B cell (primary cell): ENCODE data around the gene ZNF750. TPM values are rescaled to one million over a fixed set of nuclear protein-coding genes. Genes with fewer than 3 reads are reported as not detected.

ENCODE experiments used
- ATAC-seq: fragments of 200-7000 bp; cut with Tn5 transposase; one replicate; pipeline ENCODE4 v1.10.0; 2021; ENCODE audit warnings: low read depth, mild to moderate bottlenecking, moderate number of reproducible peaks, moderate library complexity
- CTCF ChIA-PET: fragments of 350-600 bp; sonication (Branson Sonifier 250); formaldehyde crosslinking; loops from one replicate; lab custom pipeline; 2021; ENCODE audit warnings: antibody characterized with exemption, inconsistent platforms; lab: Charles Lee
- POLR2A ChIA-PET: fragments of 350-600 bp; sonication (Branson Sonifier 250); formaldehyde crosslinking; loops from one replicate; lab custom pipeline; 2021; ENCODE audit warnings: antibody characterized with exemption; lab: Charles Lee
- DNase-seq: peaks from one replicate; pipeline ENCODE4 v3.0.0; 2013
- H2AFZ ChIP-seq: 2 replicates; pipeline ENCODE4 v1.6.1; 2012; ENCODE audit warnings: mild to moderate bottlenecking, low read depth, low read length; ENCODE audit not compliant: insufficient read depth, poor library complexity, severe bottlenecking
- H3K27ac ChIP-seq, 2 donors: 1 replicate in 1 of 2; 2 replicates in 1 of 2; pipeline ENCODE4 v1.5.1; 2012 to 2013; ENCODE audit warnings: low read length in 2 of 2, mild to moderate bottlenecking in 2 of 2, moderate library complexity in 1 of 2
- H3K27me3 ChIP-seq, 4 experiments: fragments of 200-600 bp in 1 of 4; sonication (generic) in 1 of 4; replicated peaks in 1 of 4; 1 replicate in 2 of 4; 2 replicates in 2 of 4; pipeline versions ENCODE4 v1.6.1 to v1.7.0; 2013 to 2016; ENCODE audit warnings: low read length in 3 of 4, mild to moderate bottlenecking in 2 of 4, mixed read lengths in 1 of 4, moderate library complexity in 1 of 4; ENCODE audit not compliant: insufficient read depth in 4 of 4, control insufficient read depth in 3 of 4; ENCODE audit errors: control extremely low read depth in 1 of 4
- H3K36me3 ChIP-seq, 2 experiments: replicated peaks in 1 of 2; 1 replicate in 1 of 2; 2 replicates in 1 of 2; pipeline versions ENCODE4 v1.6.1 to v1.7.1; 2013; ENCODE audit warnings: low read length in 1 of 2; ENCODE audit not compliant: insufficient read depth in 2 of 2, control insufficient read depth in 1 of 2; ENCODE audit errors: control extremely low read depth in 1 of 2, extremely low read depth in 1 of 2
- H3K4me1 ChIP-seq, 2 donors: fragments of 200-600 bp in 1 of 2; sonication (generic) in 1 of 2; 1 replicate in 1 of 2; 2 replicates in 1 of 2; pipeline versions ENCODE4 v1.5.1 to v1.6.1; 2013 to 2017; ENCODE audit warnings: low read length in 2 of 2; ENCODE audit not compliant: control insufficient read depth in 2 of 2, insufficient read depth in 2 of 2
- H3K4me2 ChIP-seq: replicated peaks from 2 replicates; pipeline ENCODE3; 2012; ENCODE audit warnings: mild to moderate bottlenecking, low read depth, low read length; ENCODE audit not compliant: poor library complexity, severe bottlenecking
- H3K4me3 ChIP-seq, 5 experiments: fragments of 200-600 bp in 1 of 5; sonication (generic) in 1 of 5; 1 replicate in 3 of 5; 2 replicates in 2 of 5; pipeline versions ENCODE4 v1.5.1 to v1.7.0; 2011 to 2016; ENCODE audit warnings: low read length in 4 of 5, mild to moderate bottlenecking in 4 of 5, low read depth in 2 of 5, control low read depth in 1 of 5, moderate library complexity in 1 of 5; ENCODE audit not compliant: insufficient read depth in 1 of 5; ENCODE audit errors: control extremely low read depth in 1 of 5, extremely low read depth in 1 of 5
- H3K79me2 ChIP-seq: fragments of 200-600 bp; sonication (generic); one replicate; pipeline ENCODE4 v1.6.0; 2016; ENCODE audit warnings: low read length; ENCODE audit not compliant: control insufficient read depth, insufficient read depth
- H3K9ac ChIP-seq: fragments of 200-600 bp; sonication (generic); 2 replicates; pipeline ENCODE4 v1.6.1; 2017; ENCODE audit warnings: mild to moderate bottlenecking, low read length, moderate library complexity
- H3K9me3 ChIP-seq, 3 donors: one replicate each; pipeline versions ENCODE4 v1.6.1 to v1.7.1; 2013; ENCODE audit warnings: low read length in 2 of 3; ENCODE audit not compliant: control insufficient read depth in 2 of 3, insufficient read depth in 1 of 3; ENCODE audit errors: control extremely low read depth in 1 of 3
- H4K20me1 ChIP-seq: 2 replicates; pipeline ENCODE4 v1.6.0; 2012; ENCODE audit warnings: mild to moderate bottlenecking, low read length; ENCODE audit not compliant: insufficient read depth, control insufficient read depth, poor library complexity, severe bottlenecking
- H3K27ac Mint-ChIP-seq: one replicate; pipeline ENCODE4 v1.8.0; 2021; ENCODE audit warnings: mixed read lengths
- H3K27me3 Mint-ChIP-seq: one replicate; pipeline ENCODE4 v1.8.0; 2021; ENCODE audit warnings: mixed read lengths
- H3K4me1 Mint-ChIP-seq: one replicate; pipeline ENCODE4 v1.8.0; 2021; ENCODE audit warnings: mixed read lengths
- H3K4me3 Mint-ChIP-seq: one replicate; pipeline ENCODE4 v1.8.0; 2021; ENCODE audit warnings: mixed read lengths
- H3K9me3 Mint-ChIP-seq: one replicate; pipeline ENCODE4 v1.8.0; 2022; ENCODE audit warnings: mixed read lengths; ENCODE audit not compliant: insufficient read depth
- CTCF ChIP-seq: fragments of 200-600 bp; IDR thresholded peaks from one replicate; pipeline ENCODE4 v1.8.0; 2022; ENCODE audit warnings: antibody characterized with exemption, mild to moderate bottlenecking
- WGBS: methylation state at CpG from one replicate; pipeline ENCODE4 v1.1.5; 2013; ENCODE audit warnings: missing lambda C conversion rate; ENCODE audit not compliant: insufficient coverage; 5-methylcytosine and 5-hydroxymethylcytosine counted together
- intact Hi-C: fragments of 100-400 bp; cut with micrococcal nuclease; formaldehyde crosslinking; loops from one replicate; pipeline ENCODE4 v1.10.0; 2022
- polyA plus RNA-seq: library from polyadenylated mRNA; depleted of rRNA; stranded (reverse); fragments of >200 nt; gene quantifications from 2 replicates; pipeline ENCODE4 v1.2.3, GENCODE V29; 2012
- total RNA-seq, 2 donors: library from RNA; stranded (reverse); fragments of 120-200 nt in 1 of 2; gene quantifications; 1 replicate in 1 of 2; 2 replicates in 1 of 2; pipeline versions ENCODE4 v1.2.3 to v1.2.4, GENCODE V29; 2013 to 2022

The ZNF750 gene
- total and polyA plus RNA-seq, 2 donors (not counting 1 experiment from before 2014, with no cell fraction given) = not detected

- 98% methylated on average over 25 of the region's 25 CpGs for WGBS
- H3K9me3 ChIP-seq = no peaks in the 10 kb centered on the region
- DNase-seq = no peak
Measured at GRCh38 chr17:82862737-82863382, 23.0 kb upstream of the ZNF750 start.

More at GRCh38 chr17:82862737-82863382, 23.0 kb upstream of the ZNF750 start:
- POLR2A ChIA-PET = interaction anchor here (0.6 to 2.0 kb wide), 3 partner anchors 22 to 81 kb away, joined by 3 to 12 read pairs (median 5); no protein-coding TSS in a partner anchor
- no peak overlapping the region for H2AFZ ChIP-seq
- H3K9ac ChIP-seq = no peak overlapping the region
- peaks cover 0 to 12% (median 0%) of the 10 kb centered on the region in 4 experiments for H3K27me3 ChIP-seq
- no peaks in the 10 kb centered on the region for H3K36me3 ChIP-seq
- Mint-ChIP-seq H3K4me1 (peaks cover 75% of the 10 kb centered on the region), H3K27me3 (peaks cover 4% of the 10 kb centered on the region), H3K9me3 (no peaks in the 10 kb centered on the region), H3K27ac (no peak overlapping the region), H3K4me3 (peak overlapping the region; percentile 85)
- peaks cover 71 to 77% of the 10 kb centered on the region in 2 donors for H3K4me1 ChIP-seq
- TF ChIP-seq CTCF = no peak
- H3K27ac ChIP-seq = no peak overlapping the region
- CTCF ChIA-PET = interaction anchor here (1.3 to 2.8 kb wide), 6 partner anchors 22 to 337 kb away, joined by 5 to 35 read pairs (median 11); no protein-coding TSS in a partner anchor
- no peak for ATAC-seq
- intact Hi-C loops = no loop called here
- H3K79me2 ChIP-seq = peaks cover 15% of the 10 kb centered on the region
- H3K4me2 ChIP-seq = peak overlapping the region; percentile 60
- peaks cover 70% of the 10 kb centered on the region for H4K20me1 ChIP-seq
- no peak overlapping the region for H3K4me3 ChIP-seq
